Fibroblast of lung (primary cell): ENCODE data around the gene SPTLC1.

Experiments
- CTCF ChIP-seq, 2 donors: IDR thresholded peaks in 1 of 2; conservative IDR thresholded peaks in 1 of 2; 1 replicate in 1 of 2; 2 replicates in 1 of 2; pipeline ENCODE4 v1.5.1; 2011 to 2012; ENCODE audit warnings: low read length in 2 of 2, control low read depth in 1 of 2, inconsistent platforms in 1 of 2, low read depth in 1 of 2, mild to moderate bottlenecking in 1 of 2
- EZH2 ChIP-seq: IDR thresholded peaks from 2 replicates; pipeline ENCODE4 v1.5.1; 2012; ENCODE audit warnings: low read length, control low read depth, mild to moderate bottlenecking; ENCODE audit errors: missing control alignments

- TF ChIP-seq CTCF (conservative IDR thresholded peaks at IDR 0.05 in 1 of 2, IDR thresholded peaks at IDR 0.05 in 1 of 2; ENCODE audit: low read depth in 1 of 2, low read length in 2 of 2) (no peak), EZH2 (no peak)
Observed at GRCh38 chr9:92095236-92095635, 20.0 kb downstream of the SPTLC1 start.
